Measurements from ENCODE around the gene BRD4. TPM values are rescaled to one million over a fixed set of nuclear protein-coding genes. Genes with fewer than 3 reads are reported as not detected.

Gene BRD4
- total and polyA plus RNA-seq, 2 donors (not counting 1 experiment from before 2014, with no cell fraction given), result 9.9 to 20.1 TPM

DNA sequence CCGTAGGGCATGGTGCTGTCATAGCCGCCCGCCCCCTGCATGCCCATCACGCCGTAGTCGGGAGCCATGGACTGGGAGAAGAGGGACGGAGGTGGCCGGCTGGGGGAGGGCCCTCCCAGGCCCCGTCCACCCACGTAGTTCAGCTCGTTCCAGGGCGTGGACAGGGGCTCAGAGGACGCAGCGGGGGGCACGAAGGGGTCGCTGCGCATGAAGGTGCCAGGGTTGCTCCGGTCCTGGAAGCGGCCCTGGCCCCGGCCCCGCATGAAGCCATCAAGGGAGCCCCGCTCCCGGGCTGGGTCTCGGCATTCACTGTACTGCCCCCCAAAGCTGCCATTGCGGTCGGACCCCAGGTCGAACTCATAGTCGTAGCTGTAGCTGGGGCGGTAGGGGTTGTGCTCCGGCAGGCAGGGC, 40.6 kb upstream of the BRD4 start:
- no peak overlapping the region for H3K4me3 ChIP-seq (replicated peaks in 1 of 4; ENCODE audit: control extremely low read depth in 1 of 4, insufficient read depth in 1 of 4, low read depth in 3 of 4, low read length in 4 of 4)
- peaks cover 2% of the 10 kb centered on the region for H4K20me1 ChIP-seq (ENCODE audit: control insufficient read depth, extremely low read depth, insufficient read depth, low read length)
- no peak overlapping the region for H3K9ac ChIP-seq (ENCODE audit: insufficient read depth, low read length)
- no peak for DNase-seq (ENCODE audit: low read depth in 2 of 2)
- H3K27ac ChIP-seq (ENCODE audit: insufficient read depth, low read length), result no peak overlapping the region
- H2AFZ ChIP-seq (ENCODE audit: low read length), result no peak overlapping the region
- H3K36me3 ChIP-seq (ENCODE audit: control insufficient read depth, insufficient read depth, low read length), result peaks cover 36% of the 10 kb centered on the region
- H3K79me2 ChIP-seq (ENCODE audit: control insufficient read depth, insufficient read depth, low read length), result peaks cover 56% of the 10 kb centered on the region
- H3K4me1 ChIP-seq (ENCODE audit: control insufficient read depth, extremely low read depth, insufficient read depth, low read length), result peaks cover 12% of the 10 kb centered on the region
- no peaks in the 10 kb centered on the region for H3K27me3 ChIP-seq (ENCODE audit: control insufficient read depth, insufficient read depth, low read length)
- no peak overlapping the region for H3K4me2 ChIP-seq (ENCODE audit: extremely low read depth, insufficient read depth, low read length)
- TF ChIP-seq, protein P1, sequence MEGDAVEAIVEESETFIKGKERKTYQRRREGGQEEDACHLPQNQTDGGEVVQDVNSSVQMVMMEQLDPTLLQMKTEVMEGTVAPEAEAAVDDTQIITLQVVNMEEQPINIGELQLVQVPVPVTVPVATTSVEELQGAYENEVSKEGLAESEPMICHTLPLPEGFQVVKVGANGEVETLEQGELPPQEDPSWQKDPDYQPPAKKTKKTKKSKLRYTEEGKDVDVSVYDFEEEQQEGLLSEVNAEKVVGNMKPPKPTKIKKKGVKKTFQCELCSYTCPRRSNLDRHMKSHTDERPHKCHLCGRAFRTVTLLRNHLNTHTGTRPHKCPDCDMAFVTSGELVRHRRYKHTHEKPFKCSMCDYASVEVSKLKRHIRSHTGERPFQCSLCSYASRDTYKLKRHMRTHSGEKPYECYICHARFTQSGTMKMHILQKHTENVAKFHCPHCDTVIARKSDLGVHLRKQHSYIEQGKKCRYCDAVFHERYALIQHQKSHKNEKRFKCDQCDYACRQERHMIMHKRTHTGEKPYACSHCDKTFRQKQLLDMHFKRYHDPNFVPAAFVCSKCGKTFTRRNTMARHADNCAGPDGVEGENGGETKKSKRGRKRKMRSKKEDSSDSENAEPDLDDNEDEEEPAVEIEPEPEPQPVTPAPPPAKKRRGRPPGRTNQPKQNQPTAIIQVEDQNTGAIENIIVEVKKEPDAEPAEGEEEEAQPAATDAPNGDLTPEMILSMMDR (conservative IDR thresholded peaks at IDR 0.05 in 1 of 2, IDR thresholded peaks at IDR 0.05 in 1 of 2; ENCODE audit: low read depth in 1 of 2, low read length in 2 of 2), result no peak
- no peak for TF ChIP-seq EZH2 (IDR thresholded peaks at IDR 0.05; ENCODE audit: low read length, missing control alignments)
- H3K9me3 ChIP-seq (ENCODE audit: control insufficient read depth, insufficient read depth, low read depth, low read length), result no peaks in the 10 kb centered on the region

DNA sequence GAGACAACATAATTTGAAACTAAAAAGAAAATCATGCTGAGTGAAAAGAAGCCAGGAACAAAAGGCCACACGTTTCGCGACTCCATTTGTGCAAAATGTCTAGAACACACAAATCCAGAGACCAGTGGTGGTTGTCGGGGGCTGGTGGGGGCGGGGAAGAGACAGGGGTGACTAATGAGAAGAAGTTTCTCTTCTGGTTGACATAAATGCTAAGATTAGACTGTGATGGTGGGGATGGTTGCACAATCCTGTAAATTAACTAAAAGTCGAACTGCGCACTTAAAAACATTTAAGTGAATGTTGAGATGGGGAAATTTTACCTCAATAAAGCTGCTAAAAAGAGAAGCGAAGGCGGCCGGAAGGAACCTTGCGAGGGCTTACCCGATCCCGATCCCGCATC, 40.1 kb upstream of the BRD4 start:
- no peak overlapping the region for H3K4me3 ChIP-seq (replicated peaks in 1 of 4; ENCODE audit: control extremely low read depth in 1 of 4, insufficient read depth in 1 of 4, low read depth in 3 of 4, low read length in 4 of 4)
- H3K27me3 ChIP-seq (ENCODE audit: control insufficient read depth, insufficient read depth, low read length), result no peaks in the 10 kb centered on the region
- no peak overlapping the region for H3K4me2 ChIP-seq (ENCODE audit: extremely low read depth, insufficient read depth, low read length)
- H3K9me3 ChIP-seq (ENCODE audit: control insufficient read depth, insufficient read depth, low read depth, low read length), result no peaks in the 10 kb centered on the region
- H3K4me1 ChIP-seq (ENCODE audit: control insufficient read depth, extremely low read depth, insufficient read depth, low read length), result peaks cover 12% of the 10 kb centered on the region
- peaks cover 39% of the 10 kb centered on the region for H3K36me3 ChIP-seq (ENCODE audit: control insufficient read depth, insufficient read depth, low read length)
- no peak overlapping the region for H3K27ac ChIP-seq (ENCODE audit: insufficient read depth, low read length)
- no peak overlapping the region for H3K9ac ChIP-seq (ENCODE audit: insufficient read depth, low read length)
- no peak for DNase-seq (ENCODE audit: low read depth in 2 of 2)
- H3K79me2 ChIP-seq (ENCODE audit: control insufficient read depth, insufficient read depth, low read length), result peaks cover 52% of the 10 kb centered on the region
- TF ChIP-seq, protein P1 (conservative IDR thresholded peaks at IDR 0.05 in 1 of 2, IDR thresholded peaks at IDR 0.05 in 1 of 2; ENCODE audit: low read depth in 1 of 2, low read length in 2 of 2), result no peak
- no peak for TF ChIP-seq EZH2 (IDR thresholded peaks at IDR 0.05; ENCODE audit: low read length, missing control alignments)
- H2AFZ ChIP-seq (ENCODE audit: low read length), result no peak overlapping the region
- H4K20me1 ChIP-seq (ENCODE audit: control insufficient read depth, extremely low read depth, insufficient read depth, low read length), result peaks cover 2% of the 10 kb centered on the region

DNA sequence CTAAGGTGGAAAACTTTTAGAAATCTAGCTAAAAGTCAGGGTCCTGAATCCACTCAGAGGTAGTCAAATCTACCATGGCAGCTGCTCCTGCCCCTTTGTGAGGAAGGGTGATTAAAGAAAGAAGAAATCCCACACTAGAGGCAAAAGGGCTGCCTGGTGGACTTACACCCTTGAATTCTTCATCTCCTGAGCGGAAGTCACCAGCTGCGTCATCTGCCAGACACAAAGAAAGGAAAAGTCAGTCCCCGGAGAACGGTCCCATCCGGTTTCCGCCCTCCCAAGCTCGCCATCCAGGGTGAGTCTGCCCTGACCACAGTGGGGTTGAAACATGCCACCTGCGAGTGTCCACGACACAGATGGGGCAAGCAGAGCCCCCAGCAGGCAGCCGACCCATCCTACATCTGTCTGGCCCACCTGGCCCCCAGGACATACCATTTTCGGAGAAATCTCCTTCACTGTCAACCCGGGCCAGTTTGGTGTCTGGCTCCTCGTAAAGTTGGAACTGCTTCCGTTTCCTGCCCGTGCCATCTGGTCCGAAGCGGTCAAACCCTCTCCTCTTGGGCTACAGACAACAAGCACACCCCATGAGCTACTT, 39.5 kb upstream of the BRD4 start:
- Histone ChIP-seq H3K4me3 (replicated peaks in 1 of 4; ENCODE audit: control extremely low read depth in 1 of 4, insufficient read depth in 1 of 4, low read depth in 3 of 4, low read length in 4 of 4) (no peak overlapping the region), H4K20me1 (ENCODE audit: control insufficient read depth, extremely low read depth, insufficient read depth, low read length) (no peaks in the 10 kb centered on the region), H3K79me2 (ENCODE audit: control insufficient read depth, insufficient read depth, low read length) (peaks cover 47% of the 10 kb centered on the region), H3K27me3 (ENCODE audit: control insufficient read depth, insufficient read depth, low read length) (no peaks in the 10 kb centered on the region), H3K9me3 (ENCODE audit: control insufficient read depth, insufficient read depth, low read depth, low read length) (no peaks in the 10 kb centered on the region), H3K9ac (ENCODE audit: insufficient read depth, low read length) (no peak overlapping the region), H3K4me1 (ENCODE audit: control insufficient read depth, extremely low read depth, insufficient read depth, low read length) (peaks cover 8% of the 10 kb centered on the region), H3K36me3 (ENCODE audit: control insufficient read depth, insufficient read depth, low read length) (peaks cover 42% of the 10 kb centered on the region), H3K27ac (ENCODE audit: insufficient read depth, low read length) (no peak overlapping the region), H2AFZ (ENCODE audit: low read length) (no peak overlapping the region), H3K4me2 (ENCODE audit: extremely low read depth, insufficient read depth, low read length) (no peak overlapping the region)
- no peak for TF ChIP-seq EZH2 (IDR thresholded peaks at IDR 0.05; ENCODE audit: low read length, missing control alignments)
- TF ChIP-seq, protein P1 (conservative IDR thresholded peaks at IDR 0.05 in 1 of 2, IDR thresholded peaks at IDR 0.05 in 1 of 2; ENCODE audit: low read depth in 1 of 2, low read length in 2 of 2), result no peak
- no peak for DNase-seq (ENCODE audit: low read depth in 2 of 2)

Data from fibroblast of lung (primary cell).